M059J (cell line): ENCODE results near the gene LGALS3BP. TPM values are rescaled to one million over a fixed set of nuclear protein-coding genes. Genes with fewer than 3 reads are reported as not detected.
"Not testable (repeated sequence)": the region's sequence is repeated elsewhere in the genome, so short reads cannot be mapped to it uniquely, and the experiment has no call there.

Source experiments
- DNase-seq: peaks from one replicate; pipeline ENCODE4 v3.0.0-alpha.2; 2012; ENCODE audit warnings: low read depth
- total RNA-seq: library from RNA; depleted of rRNA; stranded (reverse); fragments of >200 nt; shearing (Covaris generic); gene quantifications from 2 replicates; pipeline ENCODE4 v1.2.3, GENCODE V29; 2014

Gene LGALS3BP
- total RNA-seq, 1 experiment from 2014 or later, result 1,162 TPM

GRCh38 chr17:78963378-78963777, 16.3 kb downstream of the LGALS3BP start:
- no peak for DNase-seq

- not testable (repeated sequence) for DNase-seq
Measured at GRCh38 chr17:78962984-78963348, 16.8 kb downstream of the LGALS3BP start.

- peak; percentile 89 for DNase-seq
Measured at GRCh38 chr17:78962345-78962983, 17.3 kb downstream of the LGALS3BP start.

- DNase-seq, result no peak
Measured at GRCh38 chr17:78961571-78961970, 18.2 kb downstream of the LGALS3BP start.

GRCh38 chr17:78960928-78961327, 18.8 kb downstream of the LGALS3BP start:
- no peak for DNase-seq

- no peak for DNase-seq
Measured at GRCh38 chr17:78959803-78960202, 19.9 kb downstream of the LGALS3BP start.

- DNase-seq, result peak; percentile 81
Measured at GRCh38 chr17:78958641-78959127, 21.0 kb downstream of the LGALS3BP start.

GRCh38 chr17:78957128-78957527, 22.6 kb downstream of the LGALS3BP start:
- DNase-seq, result peak; percentile 97

GRCh38 chr17:78956254-78956653, 23.5 kb downstream of the LGALS3BP start:
- peak; percentile 71 for DNase-seq

- no peak for DNase-seq
Measured at GRCh38 chr17:78954684-78955083, 25.0 kb downstream of the LGALS3BP start.

GRCh38 chr17:78953356-78954350, 26.1 kb downstream of the LGALS3BP start:
- DNase-seq, result no peak

- DNase-seq, result no peak
Measured at GRCh38 chr17:78952706-78953105, 27.0 kb downstream of the LGALS3BP start.

- no peak for DNase-seq
Measured at GRCh38 chr17:78951967-78952551, 27.7 kb downstream of the LGALS3BP start.

- no peak for DNase-seq
Measured at GRCh38 chr17:78950870-78951269, 28.9 kb downstream of the LGALS3BP start.

GRCh38 chr17:78947235-78948149, 32.2 kb downstream of the LGALS3BP start:
- DNase-seq, result no peak

- no peak for DNase-seq
Measured at GRCh38 chr17:78946631-78947030, 33.1 kb downstream of the LGALS3BP start.

- DNase-seq, result no peak
Measured at GRCh38 chr17:78946131-78946530, 33.6 kb downstream of the LGALS3BP start.

- DNase-seq, result not testable (repeated sequence)
Measured at GRCh38 chr17:78945455-78945854, 34.3 kb downstream of the LGALS3BP start.

GRCh38 chr17:78944956-78945355, 34.8 kb downstream of the LGALS3BP start:
- no peak for DNase-seq

- DNase-seq, result no peak
Measured at GRCh38 chr17:78944026-78944425, 35.7 kb downstream of the LGALS3BP start.

GRCh38 chr17:78940708-78941107, 39.0 kb downstream of the LGALS3BP start:
- peak; percentile 28 for DNase-seq
